OCI-LY3 (cell line): ENCODE results near the gene ACAP2.

ENCODE experiments used
- H2AFZ ChIP-seq: fragments of 200-600, 300-600 bp; shearing (Covaris generic); 2 replicates; pipeline ENCODE4 v1.6.0; 2014; ENCODE audit warnings: antibody characterized with exemption, low read depth, low read length
- H3K27ac ChIP-seq: fragments of 200-600, 300-600 bp; sonication (generic); 2 replicates; pipeline ENCODE4 v1.5.1; 2014; ENCODE audit warnings: mild to moderate bottlenecking, low read length, moderate library complexity, mixed read lengths
- H3K27me3 ChIP-seq: fragments of 200-600, 300-600 bp; sonication (generic); 2 replicates; pipeline ENCODE4 v1.6.1; 2014; ENCODE audit warnings: low read depth, low read length, mixed read lengths
- H3K36me3 ChIP-seq: fragments of 200-600, 300-600 bp; sonication (generic); replicated peaks from 2 replicates; pipeline ENCODE3; 2014; ENCODE audit warnings: low read depth, low read length, mixed read lengths
- H3K4me1 ChIP-seq: fragments of 300-600, 200-600 bp; sonication (generic); 2 replicates; pipeline ENCODE4 v1.6.1; 2014; ENCODE audit warnings: low read length, mixed read lengths
- H3K4me2 ChIP-seq: fragments of 200-600, 300-600 bp; sonication (generic); 2 replicates; pipeline ENCODE4 v1.6.1; 2014; ENCODE audit warnings: low read length, mixed read lengths
- H3K4me3 ChIP-seq: fragments of 300-600, 200-600 bp; sonication (generic); 2 replicates; pipeline ENCODE4 v1.5.1; 2014; ENCODE audit warnings: antibody characterized with exemption, mild to moderate bottlenecking, low read length, moderate library complexity
- H3K79me2 ChIP-seq: fragments of 300-600, 200-600 bp; shearing (Covaris generic); 2 replicates; pipeline ENCODE4 v1.6.1; 2014; ENCODE audit warnings: mild to moderate bottlenecking, low read length, mixed read lengths
- H3K9ac ChIP-seq: fragments of 300-600, 200-600 bp; shearing (Covaris generic); 2 replicates; pipeline ENCODE4 v1.6.0; 2014; ENCODE audit warnings: mild to moderate bottlenecking, low read length, moderate library complexity
- H3K9me3 ChIP-seq: fragments of 200-600, 300-600 bp; shearing (Covaris generic); 2 replicates; pipeline ENCODE4 v1.6.1; 2014; ENCODE audit warnings: low read length, mixed read lengths; ENCODE audit not compliant: insufficient read depth
- H4K20me1 ChIP-seq: fragments of 200-600, 300-600 bp; sonication (generic); 2 replicates; pipeline ENCODE4 v1.6.1; 2016; ENCODE audit warnings: low read length, mixed read lengths; ENCODE audit not compliant: insufficient read depth
- EZH2phosphoT487 ChIP-seq: fragments of 200-600 bp; shearing (Covaris generic); IDR thresholded peaks from 2 replicates; pipeline ENCODE4 v1.6.1; 2018; ENCODE audit warnings: antibody characterized with exemption, mixed run types, low read depth
- TF ChIP-seq, protein P1 (sequence below): fragments of 200-600, 300-600 bp; sonication (generic); IDR thresholded peaks from 2 replicates; pipeline ENCODE4 v1.5.1; 2014; ENCODE audit warnings: antibody characterized with exemption, low read length, low read depth

Gene ACAP2

DNA sequence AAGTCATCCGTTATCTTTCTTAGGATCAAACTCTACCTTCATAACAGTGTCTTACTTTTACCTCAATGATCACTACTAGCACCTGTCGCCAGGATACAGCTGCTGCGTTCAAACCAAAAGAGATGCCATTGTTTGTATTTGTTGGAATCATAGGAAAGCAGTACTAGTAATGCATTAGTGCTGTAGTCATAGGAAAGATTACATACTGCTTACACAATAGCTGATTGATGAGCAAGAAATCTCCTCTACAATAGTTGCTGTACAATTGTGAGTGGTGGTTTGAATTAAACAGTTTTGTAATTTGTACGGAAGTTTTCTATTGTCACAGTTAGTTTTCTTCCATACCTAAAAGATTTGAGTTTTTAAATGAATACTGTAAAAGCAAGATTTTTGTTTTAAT is 21.4 kb downstream of the ACAP2 start:
- no peak overlapping the region for H3K9ac ChIP-seq
- H3K36me3 ChIP-seq, result no peaks in the 10 kb centered on the region
- no peak overlapping the region for H3K4me3 ChIP-seq
- no peak overlapping the region for H2AFZ ChIP-seq
- no peaks in the 10 kb centered on the region for H3K27me3 ChIP-seq
- H4K20me1 ChIP-seq, result peaks cover 42% of the 10 kb centered on the region
- H3K79me2 ChIP-seq, result peaks cover 50% of the 10 kb centered on the region
- H3K4me1 ChIP-seq, result no peaks in the 10 kb centered on the region
- no peaks in the 10 kb centered on the region for H3K9me3 ChIP-seq
- H3K4me2 ChIP-seq, result no peak overlapping the region
- TF ChIP-seq EZH2phosphoT487, result no peak
- TF ChIP-seq, protein P1, sequence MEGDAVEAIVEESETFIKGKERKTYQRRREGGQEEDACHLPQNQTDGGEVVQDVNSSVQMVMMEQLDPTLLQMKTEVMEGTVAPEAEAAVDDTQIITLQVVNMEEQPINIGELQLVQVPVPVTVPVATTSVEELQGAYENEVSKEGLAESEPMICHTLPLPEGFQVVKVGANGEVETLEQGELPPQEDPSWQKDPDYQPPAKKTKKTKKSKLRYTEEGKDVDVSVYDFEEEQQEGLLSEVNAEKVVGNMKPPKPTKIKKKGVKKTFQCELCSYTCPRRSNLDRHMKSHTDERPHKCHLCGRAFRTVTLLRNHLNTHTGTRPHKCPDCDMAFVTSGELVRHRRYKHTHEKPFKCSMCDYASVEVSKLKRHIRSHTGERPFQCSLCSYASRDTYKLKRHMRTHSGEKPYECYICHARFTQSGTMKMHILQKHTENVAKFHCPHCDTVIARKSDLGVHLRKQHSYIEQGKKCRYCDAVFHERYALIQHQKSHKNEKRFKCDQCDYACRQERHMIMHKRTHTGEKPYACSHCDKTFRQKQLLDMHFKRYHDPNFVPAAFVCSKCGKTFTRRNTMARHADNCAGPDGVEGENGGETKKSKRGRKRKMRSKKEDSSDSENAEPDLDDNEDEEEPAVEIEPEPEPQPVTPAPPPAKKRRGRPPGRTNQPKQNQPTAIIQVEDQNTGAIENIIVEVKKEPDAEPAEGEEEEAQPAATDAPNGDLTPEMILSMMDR, result no peak
- no peak overlapping the region for H3K27ac ChIP-seq

DNA sequence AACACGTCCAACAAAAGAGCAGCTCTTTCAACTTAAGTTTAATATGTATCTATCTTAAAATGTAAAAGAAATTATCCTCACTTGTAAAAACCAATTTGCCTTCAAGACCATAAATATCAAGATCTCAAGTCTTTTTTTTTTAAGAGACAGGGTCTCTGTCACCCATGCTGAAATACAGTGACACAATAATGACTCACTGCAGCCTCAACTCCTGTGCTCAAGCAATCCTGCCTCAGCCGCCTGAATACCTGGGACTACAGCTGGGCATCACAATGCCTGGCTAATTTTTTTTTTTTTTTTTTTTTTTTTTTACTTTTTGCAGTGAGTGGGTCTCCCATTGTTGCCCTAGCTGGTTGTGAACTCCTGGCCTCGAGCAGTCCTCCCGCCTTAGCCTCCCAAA is 26.0 kb downstream of the ACAP2 start:
- Histone ChIP-seq H3K36me3 (no peaks in the 10 kb centered on the region), H3K9ac (no peak overlapping the region), H3K27me3 (no peaks in the 10 kb centered on the region), H3K4me1 (no peaks in the 10 kb centered on the region), H4K20me1 (peaks cover 25% of the 10 kb centered on the region), H3K4me2 (no peak overlapping the region), H2AFZ (no peak overlapping the region), H3K79me2 (peaks cover 52% of the 10 kb centered on the region), H3K27ac (no peak overlapping the region), H3K4me3 (no peak overlapping the region), H3K9me3 (no peaks in the 10 kb centered on the region)
- no peak for TF ChIP-seq EZH2phosphoT487
- TF ChIP-seq, protein P1, result no peak

DNA sequence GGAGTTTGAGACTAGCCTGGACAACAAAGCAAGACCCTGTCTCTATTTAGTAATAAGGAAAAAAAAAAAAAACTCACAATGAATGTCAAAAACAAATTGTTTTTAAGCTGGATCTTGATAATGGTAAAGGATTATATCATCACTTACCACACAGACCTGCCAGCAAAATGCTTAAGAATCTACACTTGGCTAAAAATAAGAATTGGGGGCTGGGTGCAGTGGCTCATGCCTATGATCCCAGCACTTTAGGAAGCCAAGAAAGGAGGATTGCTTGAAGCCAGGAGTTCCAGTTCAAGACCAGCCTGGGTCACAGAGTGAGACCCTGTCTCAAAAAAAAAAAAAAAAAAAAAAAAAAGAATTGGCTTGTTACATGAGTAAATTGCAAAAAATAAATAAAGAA is 31.0 kb downstream of the ACAP2 start:
- H2AFZ ChIP-seq, result no peak overlapping the region
- H4K20me1 ChIP-seq, result peaks cover 10% of the 10 kb centered on the region; the same call in 1 of the 2 replicates
- H3K79me2 ChIP-seq, result peaks cover 48% of the 10 kb centered on the region
- no peaks in the 10 kb centered on the region for H3K4me1 ChIP-seq
- no peak for TF ChIP-seq EZH2phosphoT487
- TF ChIP-seq, protein P1, result no peak
- H3K27me3 ChIP-seq, result no peaks in the 10 kb centered on the region
- H3K9me3 ChIP-seq, result 0 out of 2 replicates have a peak, but pooled peaks cover 4% of the 10 kb centered on the region
- H3K36me3 ChIP-seq, result peaks cover 22% of the 10 kb centered on the region
- no peak overlapping the region for H3K4me2 ChIP-seq
- H3K9ac ChIP-seq, result no peak overlapping the region
- H3K27ac ChIP-seq, result no peak overlapping the region
- no peak overlapping the region for H3K4me3 ChIP-seq

DNA sequence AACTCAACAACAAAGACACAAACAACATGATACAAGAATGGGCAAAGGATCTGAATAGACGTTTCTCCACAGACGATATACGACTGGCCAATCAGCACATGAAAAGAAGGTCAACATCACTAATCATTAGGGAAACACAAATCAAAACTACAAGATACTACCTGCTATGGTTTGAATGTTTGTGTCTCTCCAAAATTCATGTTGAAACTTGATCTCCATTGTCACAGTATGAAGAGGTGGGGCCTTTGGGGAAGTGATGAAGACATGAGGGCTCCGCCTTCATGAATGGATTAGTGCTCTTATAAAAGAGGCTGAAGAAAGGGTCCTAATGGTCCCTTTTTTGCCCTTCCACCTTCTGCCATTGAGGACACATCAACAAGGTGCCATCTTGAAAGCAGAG is 32.3 kb downstream of the ACAP2 start:
- Histone ChIP-seq H3K36me3 (peaks cover 27% of the 10 kb centered on the region), H2AFZ (no peak overlapping the region), H3K79me2 (peaks cover 51% of the 10 kb centered on the region), H3K4me1 (no peaks in the 10 kb centered on the region), H3K4me2 (no peak overlapping the region), H4K20me1 (peaks cover 15% of the 10 kb centered on the region; the same call in 1 of the 2 replicates), H3K27me3 (no peaks in the 10 kb centered on the region), H3K9ac (no peak overlapping the region), H3K9me3 (0 out of 2 replicates have a peak, but pooled peaks cover 4% of the 10 kb centered on the region), H3K4me3 (no peak overlapping the region), H3K27ac (no peak overlapping the region)
- TF ChIP-seq, protein P1, result no peak
- no peak for TF ChIP-seq EZH2phosphoT487
